HepG2 (cell line): Measurements from ENCODE around the gene CEBPB. TPM values are rescaled to one million over a fixed set of nuclear protein-coding genes. Genes with fewer than 3 reads are reported as not detected.

ENCODE experiments used
- AGO1 ChIP-seq: fragments of 200-400 bp; formaldehyde crosslinking; IDR thresholded peaks from 2 replicates; pipeline ENCODE4 v1.6.1; 2017; ENCODE audit warnings: mild to moderate bottlenecking, low read depth, low read length, moderate library complexity; ENCODE audit not compliant: poor library complexity, severe bottlenecking
- CC2D1A ChIP-seq: sonication (generic); formaldehyde crosslinking; IDR thresholded peaks from 2 replicates; pipeline ENCODE4 v1.8.1; 2023; ENCODE audit warnings: mild to moderate bottlenecking, missing genetic modification reagents
- CREM ChIP-seq, 2 experiments: sonication (generic) in 1 of 2; formaldehyde crosslinking in 1 of 2; IDR thresholded peaks; 2 replicates each; pipeline versions ENCODE4 v1.4.0 to v1.6.1; 2016 to 2020; ENCODE audit warnings: antibody characterized with exemption in 1 of 2, mild to moderate bottlenecking in 1 of 2, missing genetic modification reagents in 1 of 2
- DR1 ChIP-seq: sonication (generic); formaldehyde crosslinking; IDR thresholded peaks from 2 replicates; pipeline ENCODE4 v1.8.0; 2021; ENCODE audit warnings: mild to moderate bottlenecking, missing genetic modification reagents, inconsistent platforms
- EP300 ChIP-seq, 3 experiments: sonication (generic) in 1 of 3; formaldehyde crosslinking in 1 of 3; IDR thresholded peaks; 2 replicates each; pipeline versions ENCODE4 v1.5.1 to v1.6.1; 2011 to 2020; ENCODE audit warnings: low read depth in 2 of 3, low read length in 2 of 3, borderline replicate concordance in 1 of 3, improper control_type of control experiment in 1 of 3, mild to moderate bottlenecking in 1 of 3, missing genetic modification reagents in 1 of 3, moderate library complexity in 1 of 3
- FLYWCH1 ChIP-seq: sonication (generic); formaldehyde crosslinking; IDR thresholded peaks from 2 replicates; pipeline ENCODE4 v1.8.1; 2023; ENCODE audit warnings: mild to moderate bottlenecking, missing genetic modification reagents
- FOSL2 ChIP-seq: sonication (generic); formaldehyde crosslinking; IDR thresholded peaks from 2 replicates; pipeline ENCODE4 v1.4.0; 2020; ENCODE audit warnings: missing genetic modification reagents
- FOXA3 ChIP-seq: IDR thresholded peaks from 2 replicates; pipeline ENCODE4 v1.6.1; 2016; ENCODE audit warnings: missing genetic modification reagents, missing compliant biosample characterization
- HHEX ChIP-seq: IDR thresholded peaks from 2 replicates; pipeline ENCODE4 v1.6.1; 2016; ENCODE audit warnings: control low read depth
- HMGXB4 ChIP-seq, 2 experiments: sonication (generic) in 1 of 2; formaldehyde crosslinking in 1 of 2; IDR thresholded peaks; 2 replicates each; pipeline versions ENCODE4 v1.4.0 to v1.6.1; 2018 to 2020; ENCODE audit warnings: missing genetic modification reagents in 2 of 2, borderline replicate concordance in 1 of 2, low read depth in 1 of 2, mild to moderate bottlenecking in 1 of 2, missing biosample characterization in 1 of 2
- KDM5B ChIP-seq: sonication (generic); formaldehyde crosslinking; IDR thresholded peaks from 2 replicates; pipeline ENCODE4 v1.4.0; 2020; ENCODE audit warnings: missing genetic modification reagents, mild to moderate bottlenecking, borderline replicate concordance
- KLF6 ChIP-seq: IDR thresholded peaks from 2 replicates; pipeline ENCODE4 v1.8.0; 2016; ENCODE audit warnings: missing biosample characterization, missing genetic modification reagents
- MYC ChIP-seq: sonication (generic); formaldehyde crosslinking; IDR thresholded peaks from 2 replicates; pipeline ENCODE4 v1.9.0; 2021; ENCODE audit warnings: missing genetic modification reagents, borderline replicate concordance
- MZF1 ChIP-seq: sonication (generic); formaldehyde crosslinking; IDR thresholded peaks from 2 replicates; pipeline ENCODE4 v1.8.1; 2023; ENCODE audit warnings: mild to moderate bottlenecking, missing genetic modification reagents, borderline replicate concordance
- NFKBIZ ChIP-seq: IDR thresholded peaks from 2 replicates; pipeline ENCODE4 v1.6.1; 2018; ENCODE audit warnings: missing genetic modification reagents, missing compliant biosample characterization
- NRL ChIP-seq: sonication (generic); formaldehyde crosslinking; IDR thresholded peaks from 2 replicates; pipeline ENCODE4 v1.5.0; 2020; ENCODE audit warnings: missing genetic modification reagents, mild to moderate bottlenecking, moderate library complexity, borderline replicate concordance
- RNF2 ChIP-seq: fragments of 450-650 bp; conservative IDR thresholded peaks from 2 replicates; pipeline ENCODE4 v1.6.1; 2016; ENCODE audit warnings: low read depth
- SSRP1 ChIP-seq: IDR thresholded peaks from 2 replicates; pipeline ENCODE4 v1.6.1; 2016; ENCODE audit warnings: control low read depth
- TFDP1 ChIP-seq: IDR thresholded peaks from 2 replicates; pipeline ENCODE4 v1.6.1; 2016; ENCODE audit warnings: missing compliant biosample characterization, missing genetic modification reagents, borderline replicate concordance
- U2AF2 ChIP-seq: fragments of 200-400 bp; formaldehyde crosslinking; IDR thresholded peaks from 2 replicates; pipeline ENCODE4 v1.6.1; 2017; ENCODE audit warnings: low read depth, mild to moderate bottlenecking, low read length
- ZKSCAN5 ChIP-seq: sonication (generic); formaldehyde crosslinking; IDR thresholded peaks from 2 replicates; pipeline ENCODE4 v1.5.1; 2020; ENCODE audit warnings: mild to moderate bottlenecking, missing genetic modification reagents
- ZNF160 ChIP-seq: sonication (generic); formaldehyde crosslinking; IDR thresholded peaks from 2 replicates; pipeline ENCODE4 v1.8.0; 2022; ENCODE audit warnings: mild to moderate bottlenecking, inconsistent platforms, missing genetic modification reagents
- ZNF260 ChIP-seq: sonication (generic); formaldehyde crosslinking; IDR thresholded peaks from 2 replicates; pipeline ENCODE4 v1.4.0; 2020; ENCODE audit warnings: missing genetic modification reagents, low read depth, mild to moderate bottlenecking, borderline replicate concordance
- ZNF274 ChIP-seq: sonication (generic); formaldehyde crosslinking; IDR thresholded peaks from 2 replicates; pipeline ENCODE4 v1.5.1; 2020; ENCODE audit warnings: mild to moderate bottlenecking, missing genetic modification reagents
- ZNF335 ChIP-seq: sonication (generic); formaldehyde crosslinking; IDR thresholded peaks from 2 replicates; pipeline ENCODE4 v1.4.0; 2020; ENCODE audit warnings: missing genetic modification reagents
- ZNF737 ChIP-seq: sonication (generic); formaldehyde crosslinking; IDR thresholded peaks from 2 replicates; pipeline ENCODE4 v1.5.0; 2020; ENCODE audit warnings: missing genetic modification reagents, mild to moderate bottlenecking, borderline replicate concordance
- ZSCAN30 ChIP-seq: sonication (generic); formaldehyde crosslinking; IDR thresholded peaks from 2 replicates; pipeline ENCODE4 v1.5.0; 2020; ENCODE audit warnings: mild to moderate bottlenecking, missing genetic modification reagents
- polyA plus RNA-seq, 8 experiments: library from polyadenylated mRNA; depleted of rRNA in 3 of 8; stranded (reverse) in 7 of 8; unstranded in 1 of 8; fragments of >200 nt; fragmentation: Illumina TruSeq in 4 of 8; extraction: Trizol in 4 of 8; gene quantifications; 2 replicates each; pipeline versions ENCODE4 v1.2.1 to v1.2.3, GENCODE V29; 2011 to 2016; ENCODE audit warnings: low read depth in 4 of 8, missing spikeins in 1 of 8, mixed read lengths in 1 of 8; ENCODE audit not compliant: insufficient read depth in 1 of 8
- total RNA-seq, 5 experiments: library from RNA; depleted of rRNA; stranded (reverse); fragments of >200 nt; fragmentation: Illumina TruSeq; extraction: Trizol; gene quantifications; 2 replicates each; pipeline ENCODE4 v1.2.3, GENCODE V29; 2016; ENCODE audit warnings: low read depth in 1 of 5
- TF ChIP-seq, protein P1 (sequence below): sonication (generic); formaldehyde crosslinking; IDR thresholded peaks from 2 replicates; pipeline ENCODE4 v1.4.0; 2020; ENCODE audit warnings: mild to moderate bottlenecking, missing genetic modification reagents

Gene CEBPB
- total and polyA plus RNA-seq, 2 of the 13 experiments (the other 11 are each of a cell fraction or from before 2014, with no cell fraction given) = 18.5 to 28.2 TPM

GRCh38 chr20:50193836-50194421 lies 3.3 kb downstream of the CEBPB start (continued):
- TF ChIP-seq FOSL2 (CRISPR knock-in tag) = peak; percentile 3; the same call in 1 of the 2 replicates
- TF ChIP-seq NRL (CRISPR knock-in tag) = 0 out of 2 replicates have a peak, but pooled peaks have one; percentile 63
- no peak for TF ChIP-seq ZNF274 (CRISPR knock-in tag)
- no peak for TF ChIP-seq ZNF335
- no peak for TF ChIP-seq ZKSCAN5 (CRISPR knock-in tag)
- 0 out of 2 replicates have a peak, but pooled peaks have one; percentile 61 for TF ChIP-seq KLF6 (CRISPR knock-in tag)
- 0 out of 2 replicates have a peak, but pooled peaks have one; percentile 22 for TF ChIP-seq RNF2
- no peak; a peak in 1 of 4 replicates for TF ChIP-seq EP300 (IDR thresholded peaks at IDR 0.05; ENCODE audit: low read depth in 2 of 2, low read length in 2 of 2)
- 0 out of 2 replicates have a peak, but pooled peaks have one; percentile 28 for TF ChIP-seq EP300 (CRISPR knock-in tag; IDR thresholded peaks at IDR 0.05; ENCODE audit: borderline replicate concordance)
- no peak for TF ChIP-seq HMGXB4 (CRISPR knock-in tag; IDR thresholded peaks at IDR 0.05; ENCODE audit: borderline replicate concordance in 1 of 2, low read depth in 1 of 2)
- TF ChIP-seq ZSCAN30 (CRISPR knock-in tag) = no peak
- TF ChIP-seq AGO1 = peak; percentile 92
- 0 out of 2 replicates have a peak, but pooled peaks have one; percentile 17 for TF ChIP-seq HHEX (CRISPR knock-in tag)
- TF ChIP-seq U2AF2 = no peak
- peak; percentile 38; the same call in 1 of the 2 replicates for TF ChIP-seq KDM5B
- no peak for TF ChIP-seq ZNF737 (CRISPR knock-in tag)
- 0 out of 2 replicates have a peak, but pooled peaks have one; percentile 39 for TF ChIP-seq ZNF260 (CRISPR knock-in tag)
- TF ChIP-seq CREM (IDR thresholded peaks at IDR 0.05) = no peak
- TF ChIP-seq CREM (CRISPR knock-in tag; IDR thresholded peaks at IDR 0.05) = no peak
- TF ChIP-seq FOXA3 (CRISPR knock-in tag) = 0 out of 2 replicates have a peak, but pooled peaks have one; percentile 4
- TF ChIP-seq, protein P1, sequence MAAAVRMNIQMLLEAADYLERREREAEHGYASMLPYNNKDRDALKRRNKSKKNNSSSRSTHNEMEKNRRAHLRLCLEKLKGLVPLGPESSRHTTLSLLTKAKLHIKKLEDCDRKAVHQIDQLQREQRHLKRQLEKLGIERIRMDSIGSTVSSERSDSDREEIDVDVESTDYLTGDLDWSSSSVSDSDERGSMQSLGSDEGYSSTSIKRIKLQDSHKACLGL = peak; percentile 60; the same call in 1 of the 2 replicates
- TF ChIP-seq DR1 (CRISPR knock-in tag) = no peak
- peak; percentile 29; the same call in 1 of the 2 replicates for TF ChIP-seq SSRP1 (CRISPR knock-in tag)
- no peak; the same call in 1 of the 2 replicates for TF ChIP-seq NFKBIZ (CRISPR knock-in tag)
- TF ChIP-seq MZF1 (CRISPR knock-in tag) = no peak
- TF ChIP-seq TFDP1 (CRISPR knock-in tag) = peak; percentile 42; the same call in 1 of the 2 replicates
- no peak for TF ChIP-seq MYC (CRISPR knock-in tag)
- no peak for TF ChIP-seq CC2D1A
- TF ChIP-seq FLYWCH1 (CRISPR knock-in tag) = no peak
- TF ChIP-seq ZNF160 (CRISPR knock-in tag) = no peak
